ENCODE results near the gene SNX9.
"Not testable (repeated sequence)": the region's sequence is repeated elsewhere in the genome, so short reads cannot be mapped to it uniquely, and the experiment has no call there.

Gene SNX9

GRCh38 chr6:157831424-157832249 is 8.6 kb downstream of the SNX9 start:
- no peak for DNase-seq

- DNase-seq = no peak
Measured at GRCh38 chr6:157832250-157832967, 9.4 kb downstream of the SNX9 start.

- no peak for DNase-seq
Measured at GRCh38 chr6:157834549-157834948, 11.5 kb downstream of the SNX9 start.

- DNase-seq = no peak
Measured at GRCh38 chr6:157838718-157839430, 15.8 kb downstream of the SNX9 start.

GRCh38 chr6:157839606-157840005 is 16.6 kb downstream of the SNX9 start:
- no peak for DNase-seq

- no peak for DNase-seq
Measured at GRCh38 chr6:157840261-157840660, 17.2 kb downstream of the SNX9 start.

GRCh38 chr6:157840776-157841175 is 17.7 kb downstream of the SNX9 start:
- peak; percentile 84 for DNase-seq

GRCh38 chr6:157841211-157841840 is 18.3 kb downstream of the SNX9 start:
- DNase-seq = no peak

- DNase-seq = no peak
Measured at GRCh38 chr6:157842212-157842611, 19.2 kb downstream of the SNX9 start.

- DNase-seq = not testable (repeated sequence)
Measured at GRCh38 chr6:157844196-157844595, 21.1 kb downstream of the SNX9 start.

GRCh38 chr6:157845493-157846259 is 22.6 kb downstream of the SNX9 start:
- peak; percentile 52 for DNase-seq

- DNase-seq = no peak
Measured at GRCh38 chr6:157847846-157848245, 24.8 kb downstream of the SNX9 start.

- no peak for DNase-seq
Measured at GRCh38 chr6:157848693-157849092, 25.6 kb downstream of the SNX9 start.

GRCh38 chr6:157849288-157850017 is 26.4 kb downstream of the SNX9 start:
- no peak for DNase-seq

GRCh38 chr6:157850030-157850429 is 27.0 kb downstream of the SNX9 start:
- DNase-seq = no peak

- DNase-seq = no peak
Measured at GRCh38 chr6:157853018-157853805, 30.2 kb downstream of the SNX9 start.

GRCh38 chr6:157853902-157854502 is 31.0 kb downstream of the SNX9 start:
- no peak for DNase-seq

- DNase-seq = no peak
Measured at GRCh38 chr6:157855325-157855724, 32.3 kb downstream of the SNX9 start.

- not testable (repeated sequence) for DNase-seq
Measured at GRCh38 chr6:157855804-157856203, 32.8 kb downstream of the SNX9 start.

GRCh38 chr6:157858664-157859063 is 35.6 kb downstream of the SNX9 start:
- DNase-seq = not testable (repeated sequence)

All from fibroblast of skin of scalp (primary cell).